Adipocyte (in vitro differentiated cells): ENCODE measurements around the gene ZSCAN22.
"Not testable (repeated sequence)": the region's sequence is repeated elsewhere in the genome, so short reads cannot be mapped to it uniquely, and the experiment has no call there.

Source experiments
- DNase-seq: peaks from one replicate; pipeline ENCODE4 v3.0.0-alpha.2; 2015; ENCODE audit warnings: low read depth
- H3K27me3 ChIP-seq: replicated peaks from 2 replicates; pipeline ENCODE4 v1.7.0; 2013; ENCODE audit warnings: mild to moderate bottlenecking, low read length, moderate library complexity; ENCODE audit not compliant: control insufficient read depth, insufficient read depth
- H3K36me3 ChIP-seq: 2 replicates; pipeline ENCODE4 v1.7.0; 2013; ENCODE audit warnings: low read length, mild to moderate bottlenecking, moderate library complexity; ENCODE audit not compliant: control insufficient read depth, insufficient read depth, severe bottlenecking
- H3K4me1 ChIP-seq: 2 replicates; pipeline ENCODE4 v1.7.0; 2013; ENCODE audit warnings: mild to moderate bottlenecking, low read length, moderate library complexity; ENCODE audit not compliant: control insufficient read depth, insufficient read depth
- H3K4me3 ChIP-seq: 2 replicates; pipeline ENCODE4 v1.7.0; 2013; ENCODE audit warnings: mild to moderate bottlenecking, low read length, moderate library complexity
- H3K9ac ChIP-seq: 2 replicates; pipeline ENCODE4 v1.7.0; 2013; ENCODE audit warnings: mild to moderate bottlenecking, low read length, moderate library complexity
- H3K9me3 ChIP-seq: 2 replicates; pipeline ENCODE4 v1.7.0; 2013; ENCODE audit warnings: mild to moderate bottlenecking, low read length, moderate library complexity; ENCODE audit not compliant: control insufficient read depth

Gene ZSCAN22

GRCh38 chr19:58364146-58364545 is 37.4 kb downstream of the ZSCAN22 start:
- H3K4me3 ChIP-seq, result no peak overlapping the region
- no peaks in the 10 kb centered on the region for H3K36me3 ChIP-seq
- H3K4me1 ChIP-seq, result peaks cover 6% of the 10 kb centered on the region
- DNase-seq, result no peak
- H3K27me3 ChIP-seq, result no peaks in the 10 kb centered on the region
- no peaks in the 10 kb centered on the region for H3K9me3 ChIP-seq
- H3K9ac ChIP-seq, result no peak overlapping the region

GRCh38 chr19:58366585-58367430 is 40.0 kb downstream of the ZSCAN22 start:
- Histone ChIP-seq H3K4me1 (peaks cover 3% of the 10 kb centered on the region), H3K9ac (no peak overlapping the region), H3K27me3 (no peaks in the 10 kb centered on the region), H3K36me3 (no peaks in the 10 kb centered on the region), H3K9me3 (no peaks in the 10 kb centered on the region), H3K4me3 (no peak overlapping the region)
- no peak for DNase-seq

- H3K36me3 ChIP-seq, result no peaks in the 10 kb centered on the region
These were observed 41.1 kb downstream of the ZSCAN22 start for GRCh38 chr19:58367698-58368454.

GRCh38 chr19:58368561-58369360 is 42.0 kb downstream of the ZSCAN22 start:
- no peaks in the 10 kb centered on the region for H3K9me3 ChIP-seq
- no peak overlapping the region for H3K9ac ChIP-seq
- no peak overlapping the region for H3K4me3 ChIP-seq
- no peak for DNase-seq
- peaks cover 14% of the 10 kb centered on the region for H3K4me1 ChIP-seq
- H3K27me3 ChIP-seq, result no peaks in the 10 kb centered on the region
- H3K36me3 ChIP-seq, result no peaks in the 10 kb centered on the region

More at GRCh38 chr19:58367698-58368454, 41.1 kb downstream of the ZSCAN22 start:
- H3K9me3 ChIP-seq, result no peaks in the 10 kb centered on the region
- H3K4me3 ChIP-seq, result no peak overlapping the region
- DNase-seq, result no peak
- peaks cover 6% of the 10 kb centered on the region for H3K4me1 ChIP-seq
- no peaks in the 10 kb centered on the region for H3K27me3 ChIP-seq
- no peak overlapping the region for H3K9ac ChIP-seq

GRCh38 chr19:58372311-58373133 is 45.7 kb downstream of the ZSCAN22 start:
- H3K9me3 ChIP-seq, result no peaks in the 10 kb centered on the region
- DNase-seq, result no peak
- peaks cover 15% of the 10 kb centered on the region for H3K4me1 ChIP-seq
- H3K9ac ChIP-seq, result peak overlapping the region; percentile 13
- no peak overlapping the region for H3K4me3 ChIP-seq
- no peaks in the 10 kb centered on the region for H3K36me3 ChIP-seq
- no peaks in the 10 kb centered on the region for H3K27me3 ChIP-seq

- H3K4me3 ChIP-seq, result no peak overlapping the region
- H3K9me3 ChIP-seq, result no peaks in the 10 kb centered on the region
These were observed 47.4 kb downstream of the ZSCAN22 start for GRCh38 chr19:58374200-58374599.

GRCh38 chr19:58376724-58377123 is 49.9 kb downstream of the ZSCAN22 start:
- H3K9ac ChIP-seq, H3K27me3 ChIP-seq, H3K36me3 ChIP-seq, H3K9me3 ChIP-seq, DNase-seq, H3K4me3 ChIP-seq: not testable (repeated sequence)
- H3K4me1 ChIP-seq, result peaks cover 27% of the 10 kb centered on the region

More at GRCh38 chr19:58374200-58374599, 47.4 kb downstream of the ZSCAN22 start:
- H3K27me3 ChIP-seq, result no peaks in the 10 kb centered on the region
- H3K9ac ChIP-seq, result no peak overlapping the region
- no peaks in the 10 kb centered on the region for H3K36me3 ChIP-seq
- peaks cover 15% of the 10 kb centered on the region for H3K4me1 ChIP-seq
- DNase-seq, result no peak

GRCh38 chr19:58379246-58379645 is 52.5 kb downstream of the ZSCAN22 start:
- peaks cover 17% of the 10 kb centered on the region for H3K4me1 ChIP-seq
- H3K9me3 ChIP-seq, result no peaks in the 10 kb centered on the region
- no peaks in the 10 kb centered on the region for H3K36me3 ChIP-seq
- no peaks in the 10 kb centered on the region for H3K27me3 ChIP-seq
- DNase-seq, result no peak
- no peak overlapping the region for H3K9ac ChIP-seq
- H3K4me3 ChIP-seq, result no peak overlapping the region

GRCh38 chr19:58380037-58380661 is 53.4 kb downstream of the ZSCAN22 start:
- Histone ChIP-seq H3K27me3 (no peaks in the 10 kb centered on the region), H3K4me3 (peak overlapping the region; percentile 87), H3K36me3 (no peaks in the 10 kb centered on the region), H3K9ac (peak overlapping the region; percentile 91), H3K4me1 (peaks cover 17% of the 10 kb centered on the region), H3K9me3 (no peaks in the 10 kb centered on the region)
- no peak for DNase-seq
